Caco-2 (cell line): ENCODE results near the gene SYF2. TPM values are rescaled to one million over a fixed set of nuclear protein-coding genes. Genes with fewer than 3 reads are reported as not detected.
"Not testable (repeated sequence)": the region's sequence is repeated elsewhere in the genome, so short reads cannot be mapped to it uniquely, and the experiment has no call there.

ENCODE experiments used
- BruUV-seq: library from RNA; stranded (reverse); fragments of 400-500 nt; replicated peaks from 2 replicates; lab custom pipeline; 2021; lab: Mats Ljungman, UMichigan
- CTCF ChIA-PET: fragments of 300-600 bp; sonication (Branson Sonifier 250); formaldehyde crosslinking; loops from one replicate; lab custom pipeline; 2022; ENCODE audit warnings: antibody characterized with exemption; lab: Charles Lee
- POLR2A ChIA-PET: fragments of 300-600 bp; sonication (Branson Sonifier 250); formaldehyde crosslinking; loops from one replicate; lab custom pipeline; 2022; ENCODE audit warnings: antibody characterized with exemption; lab: Charles Lee
- DNase-seq, 2 experiments: peaks; one replicate each; pipeline versions ENCODE4 v3.0.0 to v3.0.0-alpha.2; 2020 to 2022
- H3K27me3 ChIP-seq: replicated peaks from 2 replicates; pipeline ENCODE4 v1.6.0; 2011; ENCODE audit warnings: low read length; ENCODE audit not compliant: control insufficient read depth, insufficient read depth
- H3K36me3 ChIP-seq: 2 replicates; pipeline ENCODE4 v1.5.1; 2011; ENCODE audit warnings: low read length; ENCODE audit not compliant: control insufficient read depth, insufficient read depth
- H3K4me1 ChIP-seq: fragments of 250-450 bp; sonication (Bioruptor Pico); 2 replicates; pipeline ENCODE4 v1.5.1; 2020; ENCODE audit warnings: mild to moderate bottlenecking
- H3K4me3 ChIP-seq: 2 replicates; pipeline ENCODE4 v1.5.1; 2011; ENCODE audit warnings: low read depth, mild to moderate bottlenecking, control low read depth, low read length
- H3K9me3 ChIP-seq: fragments of 250-450 bp; sonication (Bioruptor Pico); 2 replicates; pipeline ENCODE4 v1.5.1; 2020; ENCODE audit warnings: mild to moderate bottlenecking, moderate library complexity
- H3K27ac Mint-ChIP-seq: one replicate; pipeline ENCODE4 v1.8.0; 2022; ENCODE audit warnings: mixed read lengths; ENCODE audit not compliant: unreplicated experiment
- H3K27me3 Mint-ChIP-seq: one replicate; pipeline ENCODE4 v1.8.0; 2022; ENCODE audit warnings: mixed read lengths; ENCODE audit not compliant: insufficient read depth, unreplicated experiment
- H3K36me3 Mint-ChIP-seq: one replicate; pipeline ENCODE4 v1.8.0; 2022; ENCODE audit warnings: mild to moderate bottlenecking, mixed read lengths; ENCODE audit not compliant: insufficient read depth, unreplicated experiment
- H3K4me1 Mint-ChIP-seq: one replicate; pipeline ENCODE4 v1.8.0; 2022; ENCODE audit warnings: low read depth, mixed read lengths; ENCODE audit not compliant: unreplicated experiment
- H3K4me3 Mint-ChIP-seq: one replicate; pipeline ENCODE4 v1.8.0; 2022; ENCODE audit warnings: mild to moderate bottlenecking, moderate library complexity, mixed read lengths; ENCODE audit not compliant: unreplicated experiment
- H3K9me3 Mint-ChIP-seq: one replicate; pipeline ENCODE4 v1.8.0; 2022; ENCODE audit warnings: mixed read lengths; ENCODE audit not compliant: unreplicated experiment
- CTCF ChIP-seq, 2 experiments: fragments of 200-600 bp in 1 of 2; IDR thresholded peaks; 1 replicate in 1 of 2; 2 replicates in 1 of 2; pipeline versions ENCODE4 v1.5.1 to v1.8.0; 2011 to 2022; ENCODE audit warnings: antibody characterized with exemption in 1 of 2, control low read depth in 1 of 2, inconsistent platforms in 1 of 2, low read depth in 1 of 2, low read length in 1 of 2, mild to moderate bottlenecking in 1 of 2, moderate library complexity in 1 of 2; ENCODE audit not compliant: insufficient read depth in 1 of 2, severe bottlenecking in 1 of 2, unreplicated experiment in 1 of 2
- intact Hi-C: fragments of 100-400 bp; cut with micrococcal nuclease; formaldehyde crosslinking; loops from one replicate; pipeline ENCODE4 v1.10.0; 2022; ENCODE audit not compliant: unreplicated experiment
- total RNA-seq: library from RNA; stranded (reverse); gene quantifications from 2 replicates; pipeline ENCODE4 v1.2.3, GENCODE V29; 2022

SYF2 gene
- total RNA-seq, 1 experiment from 2014 or later, result 32.3 TPM

- Mint-ChIP-seq H3K36me3 (peaks cover 54% of the 10 kb centered on the region), H3K9me3 (no peaks in the 10 kb centered on the region), H3K27me3 (no peaks in the 10 kb centered on the region), H3K4me1 (no peaks in the 10 kb centered on the region), H3K27ac (no peak overlapping the region), H3K4me3 (peak overlapping the region; percentile 51)
- POLR2A ChIA-PET, result no interaction called here
- intact Hi-C loops, result no loop called here
- no peaks in the 10 kb centered on the region for H3K4me1 ChIP-seq
- TF ChIP-seq CTCF (IDR thresholded peaks at IDR 0.05; ENCODE audit: insufficient read depth in 1 of 2, low read depth in 1 of 2, low read length in 1 of 2, severe bottlenecking in 1 of 2, unreplicated experiment in 1 of 2), result peak; percentile 33 to 49
- peak; percentile 60 to 73 for DNase-seq
- BruUV-seq, result no TSS peak
- CTCF ChIA-PET, result no interaction called here
- H3K27me3 ChIP-seq, result no peaks in the 10 kb centered on the region
- H3K9me3 ChIP-seq, result no peaks in the 10 kb centered on the region
- H3K36me3 ChIP-seq, result no peaks in the 10 kb centered on the region
- H3K4me3 ChIP-seq, result no peak overlapping the region
Measured at GRCh38 chr1:25239681-25240541, 7.6 kb upstream of the SYF2 start.

GRCh38 chr1:25238046-25238445 lies 5.7 kb upstream of the SYF2 start:
- no TSS peak for BruUV-seq
- Histone ChIP-seq H3K9me3 (no peaks in the 10 kb centered on the region), H3K27me3 (no peaks in the 10 kb centered on the region), H3K4me3 (no peak overlapping the region), H3K36me3 (no peaks in the 10 kb centered on the region), H3K4me1 (0 out of 2 replicates have a peak, but pooled peaks cover 2% of the 10 kb centered on the region)
- ChIA-PET POLR2A (no interaction called here), CTCF (no interaction called here)
- Mint-ChIP-seq H3K36me3 (peaks cover 36% of the 10 kb centered on the region), H3K9me3 (no peaks in the 10 kb centered on the region), H3K27me3 (no peaks in the 10 kb centered on the region), H3K27ac (no peak overlapping the region), H3K4me3 (no peak overlapping the region), H3K4me1 (no peaks in the 10 kb centered on the region)
- DNase-seq, result no peak
- intact Hi-C loops, result no loop called here
- TF ChIP-seq CTCF (IDR thresholded peaks at IDR 0.05; ENCODE audit: insufficient read depth in 1 of 2, low read depth in 1 of 2, low read length in 1 of 2, severe bottlenecking in 1 of 2, unreplicated experiment in 1 of 2), result no peak

- H3K9me3 Mint-ChIP-seq, H3K9me3 ChIP-seq, POLR2A ChIA-PET, H3K27me3 Mint-ChIP-seq, CTCF ChIA-PET, H3K27me3 ChIP-seq, H3K4me3 ChIP-seq, BruUV-seq, H3K4me3 Mint-ChIP-seq, intact Hi-C loops, DNase-seq, H3K27ac Mint-ChIP-seq, H3K4me1 ChIP-seq, H3K4me1 Mint-ChIP-seq, H3K36me3 ChIP-seq: not testable (repeated sequence)
- peaks cover 24% of the 10 kb centered on the region for H3K36me3 Mint-ChIP-seq
Measured at GRCh38 chr1:25236261-25236660, 4.0 kb upstream of the SYF2 start.

GRCh38 chr1:25235411-25235810 lies 3.1 kb upstream of the SYF2 start:
- POLR2A ChIA-PET, result interaction anchor here (1.0 kb wide), 1 partner anchor 12 kb away, joined by 3 read pairs; the partner anchor contains the start of gene RSRP1
- DNase-seq, CTCF ChIA-PET: not testable (repeated sequence)

More at GRCh38 chr1:25235411-25235810, 3.1 kb upstream of the SYF2 start:
- H3K4me1 Mint-ChIP-seq, H3K27ac Mint-ChIP-seq, H3K36me3 ChIP-seq, H3K4me1 ChIP-seq, intact Hi-C loops, H3K9me3 Mint-ChIP-seq, BruUV-seq, H3K27me3 Mint-ChIP-seq, H3K4me3 Mint-ChIP-seq, H3K4me3 ChIP-seq, H3K9me3 ChIP-seq, H3K27me3 ChIP-seq: not testable (repeated sequence)
- H3K36me3 Mint-ChIP-seq, result peaks cover 25% of the 10 kb centered on the region
